Spleen (tissue), 7 donors: ENCODE results near the gene LY6G6D.

Experiments used
- CTCF ChIP-seq, 11 experiments: fragments of 200-600 bp in 7 of 11; fragments of 450-650 bp in 4 of 11; sonication (generic) in 4 of 11; IDR thresholded peaks in 8 of 11; conservative IDR thresholded peaks in 3 of 11; 1 replicate in 7 of 11; 2 replicates in 4 of 11; pipeline versions ENCODE4 v1.4.0 to v1.8.0; 2016 to 2021; ENCODE audit warnings: antibody characterized with exemption in 11 of 11, inconsistent platforms in 4 of 11, mild to moderate bottlenecking in 1 of 11
- POLR2A ChIP-seq, 3 donors: fragments of 450-650 bp; IDR thresholded peaks; one replicate each; pipeline ENCODE4 v1.5.1; 2017; ENCODE audit warnings: antibody characterized with exemption in 3 of 3, mild to moderate bottlenecking in 1 of 3
- POLR2AphosphoS5 ChIP-seq, 3 donors: sonication (generic); formaldehyde crosslinking; IDR thresholded peaks; one replicate each; pipeline ENCODE4 v1.5.1; 2017; ENCODE audit warnings: antibody characterized with exemption in 3 of 3
- donor health status: DM: no; HTN: no; CAD: no; lungs with moderate emphysema.
- donor health status: DM: no; HTN: no; CAD: no.
- donor health status: DM: no; HTN: no; CAD: no.

- TF ChIP-seq CTCF (IDR thresholded peaks at IDR 0.05 in 8 of 11, conservative IDR thresholded peaks at IDR 0.05 in 3 of 11) (no peak), POLR2A (IDR thresholded peaks at IDR 0.05) (no peak), POLR2AphosphoS5 (IDR thresholded peaks at IDR 0.05) (no peak)
Observed at GRCh38 chr6:31719001-31719400, 3.9 kb downstream of the LY6G6D start.
